NCI-H1092 (cell line): ENCODE measurements around the gene BACH2.
"Not testable (repeated sequence)": the region's sequence is repeated elsewhere in the genome, so short reads cannot be mapped to it uniquely, and the experiment has no call there.

Experiments used
- DNase-seq: peaks from one replicate; lab custom pipeline; 2025; lab: John Stamatoyannopoulos, UW

The BACH2 gene

GRCh38 chr6:89987830-89988229, 308.8 kb downstream of the BACH2 start:
- DNase-seq: no peak

GRCh38 chr6:89987140-89987539, 309.5 kb downstream of the BACH2 start:
- DNase-seq: no peak

DNA sequence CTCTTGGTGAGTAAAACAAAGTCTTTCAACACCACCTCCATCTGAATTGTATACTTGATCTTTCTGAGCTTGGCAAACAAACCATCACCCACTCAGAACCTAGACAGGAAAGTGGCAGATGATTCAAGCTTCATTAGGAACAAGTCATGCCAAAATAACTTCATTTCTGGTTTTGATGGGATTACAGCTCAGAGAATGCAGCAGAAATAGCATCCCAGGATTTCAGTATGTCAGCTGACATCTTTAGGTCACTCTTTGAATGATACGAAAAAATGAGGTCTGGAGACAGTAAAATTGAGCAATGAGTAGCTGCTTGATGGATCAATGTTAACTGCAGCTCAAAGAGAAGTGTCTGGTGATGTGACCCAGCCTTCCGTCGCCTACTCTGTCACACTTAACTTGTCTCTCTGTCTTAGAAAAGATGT, 310.0 kb downstream of the BACH2 start:
- DNase-seq: no peak

DNA sequence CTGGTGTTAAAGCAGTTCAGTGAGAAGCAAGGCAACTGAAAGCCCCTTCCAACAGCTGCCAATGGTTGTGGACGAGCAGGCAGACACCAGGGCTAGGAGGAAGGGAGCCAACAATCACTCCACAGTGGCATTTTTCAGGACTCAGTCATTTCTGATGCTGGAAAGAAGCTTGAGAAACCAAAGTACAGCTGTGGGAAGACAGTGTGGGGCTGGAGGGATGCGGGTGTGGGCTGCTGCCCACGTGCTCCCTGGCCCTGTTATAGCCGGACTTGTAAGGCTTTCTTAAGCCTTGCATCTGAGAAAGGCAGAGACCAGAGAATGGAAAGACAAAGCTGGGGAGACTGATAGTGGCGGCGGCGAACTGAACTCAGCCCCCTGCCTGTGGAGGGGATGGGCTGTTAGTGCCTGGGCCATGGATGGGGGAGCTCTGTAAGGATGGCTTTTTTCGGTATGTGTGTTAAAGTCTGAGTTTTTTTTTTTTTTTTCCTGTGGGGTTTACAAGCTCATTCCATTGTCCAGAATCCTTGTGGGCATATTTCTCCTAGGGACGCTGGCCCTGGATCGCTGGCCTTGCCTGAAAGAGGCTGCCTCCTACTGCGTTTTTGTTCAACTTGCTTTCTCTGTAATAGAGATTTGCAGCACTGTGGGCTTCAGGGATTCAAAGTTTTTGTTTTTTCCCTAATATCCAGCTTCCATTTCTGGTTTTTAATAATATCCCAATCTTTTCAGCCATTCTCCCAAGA, 310.7 kb downstream of the BACH2 start:
- DNase-seq: no peak

DNA sequence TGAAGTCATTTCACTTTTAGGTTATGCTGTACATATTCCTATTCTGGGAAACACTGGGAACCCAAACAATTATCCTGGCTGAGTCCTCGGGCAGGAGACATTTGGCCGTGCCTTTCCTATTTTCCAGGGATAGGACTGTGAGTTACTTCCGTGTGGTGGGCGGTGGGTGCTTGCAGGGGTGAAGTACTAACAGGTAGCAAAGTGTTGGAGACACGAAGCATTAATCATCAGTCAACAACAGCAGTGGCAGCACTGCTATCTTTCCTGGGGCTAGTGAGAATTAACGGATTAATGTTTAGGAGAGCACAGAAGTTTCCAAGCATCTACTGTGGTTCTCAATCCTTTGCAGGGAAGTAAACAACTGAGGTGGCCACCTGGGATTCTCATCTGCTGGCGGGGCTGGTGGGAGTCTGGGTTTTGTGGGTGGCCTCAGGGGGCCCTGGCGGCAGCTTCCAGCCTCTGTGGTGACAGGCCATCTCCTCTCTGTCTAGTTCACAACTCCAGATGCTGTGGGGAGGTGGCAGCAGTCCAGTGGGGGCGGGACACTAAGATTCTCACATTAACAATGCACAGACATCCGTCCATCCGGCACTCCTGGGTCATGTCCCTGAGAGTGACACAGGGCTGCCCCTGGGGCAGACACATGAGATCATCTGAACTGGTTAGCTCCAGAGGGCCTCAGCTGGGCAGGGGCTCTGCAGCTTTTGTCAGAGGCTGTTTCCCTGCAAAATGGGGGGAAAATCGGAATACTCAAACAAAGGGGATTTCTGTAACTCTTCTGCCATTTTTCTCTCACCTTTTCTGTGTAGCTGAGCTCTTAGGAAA, 311.5 kb downstream of the BACH2 start:
- no peak for DNase-seq

DNA sequence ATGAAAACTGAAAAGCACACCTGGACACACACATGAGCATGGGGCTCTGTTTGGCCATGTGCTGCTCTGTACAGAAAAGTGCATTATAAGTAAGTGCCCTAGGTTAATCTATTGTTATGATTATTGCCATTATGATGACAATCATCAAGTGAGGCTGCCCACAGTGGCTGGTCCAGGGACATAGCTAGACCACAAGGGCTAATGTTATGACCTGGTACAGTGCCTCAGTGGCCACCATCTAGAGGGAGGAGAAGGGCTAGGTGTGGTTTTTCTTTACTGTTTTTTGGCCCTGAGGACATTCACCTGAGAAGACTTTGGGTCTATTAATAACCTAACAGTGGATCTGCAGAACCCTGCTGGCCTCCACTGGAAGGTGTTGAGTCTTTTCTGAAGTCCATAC, 316.3 kb downstream of the BACH2 start:
- no peak for DNase-seq

DNA sequence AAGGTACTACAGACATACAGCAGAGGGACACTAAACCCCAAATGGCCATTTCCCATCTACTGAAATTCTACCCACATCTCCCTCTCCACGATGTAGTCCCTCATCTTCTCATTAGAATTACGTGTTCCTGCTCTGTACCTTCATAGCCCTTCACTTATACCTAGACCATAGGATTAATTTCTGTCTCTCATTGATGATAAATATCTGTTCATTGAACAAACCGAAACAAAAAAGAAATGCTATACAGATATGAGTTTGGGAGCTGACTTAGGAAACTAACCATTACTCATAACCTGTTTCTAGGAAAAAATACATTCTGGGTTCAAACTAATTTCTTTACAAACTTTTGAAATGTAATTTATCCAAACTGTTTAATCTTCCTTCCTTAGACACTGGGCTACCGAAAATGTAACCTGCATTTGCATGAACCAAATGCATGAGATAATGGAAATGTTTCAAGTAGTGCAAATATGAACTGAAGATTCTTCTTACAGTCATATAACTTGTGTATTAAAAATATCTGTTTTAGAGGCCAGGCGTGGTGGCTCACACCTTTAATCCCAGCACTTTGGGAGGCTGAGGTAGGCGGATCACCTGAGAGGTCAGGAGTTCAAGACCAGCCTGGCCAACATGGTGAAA, 317.0 kb downstream of the BACH2 start:
- no peak for DNase-seq

DNA sequence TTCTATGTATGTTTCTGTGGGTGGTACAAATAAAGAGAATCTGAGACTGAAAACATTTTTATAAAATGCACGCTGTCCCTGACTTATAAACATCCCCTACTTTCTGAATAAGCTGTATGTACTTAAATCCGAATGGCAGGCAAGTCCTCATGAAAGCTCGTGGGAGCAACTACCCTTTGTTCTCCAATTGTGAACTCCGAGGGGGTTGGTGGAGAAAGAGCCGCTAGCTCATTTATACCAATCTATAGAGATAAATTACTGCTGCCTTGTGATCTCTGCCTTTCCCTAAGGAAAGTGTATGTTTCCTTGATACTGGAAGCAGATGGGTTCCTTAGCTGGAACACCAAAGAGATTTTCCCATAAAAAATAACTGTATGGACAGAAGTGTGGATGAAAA, 317.9 kb downstream of the BACH2 start:
- DNase-seq: no peak

- DNase-seq: no peak
These were observed 318.6 kb downstream of the BACH2 start for GRCh38 chr6:89977808-89978748.

- no peak for DNase-seq
These were observed 320.0 kb downstream of the BACH2 start for GRCh38 chr6:89976694-89977020.

- no peak for DNase-seq
These were observed 320.5 kb downstream of the BACH2 start for GRCh38 chr6:89975991-89976693.

DNA sequence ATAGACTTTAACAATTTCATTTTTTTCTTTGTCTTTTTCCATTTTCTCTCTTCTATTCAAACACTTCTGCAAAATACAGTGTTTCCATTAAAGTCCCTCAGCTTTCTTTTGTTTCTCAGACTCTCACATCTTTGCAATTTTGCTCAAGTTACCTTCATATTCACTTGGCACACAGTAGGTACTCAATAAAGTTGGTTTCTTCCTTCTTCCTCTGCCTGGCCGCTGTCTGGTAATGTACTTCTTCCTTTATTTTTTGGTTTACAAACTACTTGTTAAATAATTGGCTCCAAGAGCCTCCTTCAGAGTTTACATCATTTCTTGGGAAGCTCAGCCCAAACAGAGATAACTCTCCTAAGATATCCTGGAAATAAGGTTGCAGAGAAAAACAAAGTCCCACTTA, 321.3 kb downstream of the BACH2 start:
- DNase-seq: no peak

GRCh38 chr6:89974834-89975233, 321.8 kb downstream of the BACH2 start:
- DNase-seq: no peak

DNA sequence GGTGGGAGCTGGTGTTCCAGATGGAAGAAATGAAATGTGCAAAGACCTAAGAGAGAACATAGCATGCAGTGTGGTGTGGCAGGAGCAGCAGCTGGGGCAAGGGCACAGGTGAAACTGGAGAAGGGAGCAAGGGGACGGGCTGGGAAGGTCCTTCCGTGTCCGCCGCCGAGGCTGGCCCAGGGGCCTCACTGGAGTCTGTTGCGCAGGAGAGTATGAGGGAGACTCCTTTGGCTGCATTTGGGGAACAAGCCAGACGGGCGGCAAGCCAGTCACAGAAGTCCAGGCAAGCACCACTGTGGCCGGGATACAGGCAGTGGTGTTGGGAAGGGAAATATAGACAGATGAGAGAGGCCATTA, 324.6 kb downstream of the BACH2 start:
- DNase-seq: no peak

- not testable (repeated sequence) for DNase-seq
These were observed 325.2 kb downstream of the BACH2 start for GRCh38 chr6:89971338-89972024.

DNA sequence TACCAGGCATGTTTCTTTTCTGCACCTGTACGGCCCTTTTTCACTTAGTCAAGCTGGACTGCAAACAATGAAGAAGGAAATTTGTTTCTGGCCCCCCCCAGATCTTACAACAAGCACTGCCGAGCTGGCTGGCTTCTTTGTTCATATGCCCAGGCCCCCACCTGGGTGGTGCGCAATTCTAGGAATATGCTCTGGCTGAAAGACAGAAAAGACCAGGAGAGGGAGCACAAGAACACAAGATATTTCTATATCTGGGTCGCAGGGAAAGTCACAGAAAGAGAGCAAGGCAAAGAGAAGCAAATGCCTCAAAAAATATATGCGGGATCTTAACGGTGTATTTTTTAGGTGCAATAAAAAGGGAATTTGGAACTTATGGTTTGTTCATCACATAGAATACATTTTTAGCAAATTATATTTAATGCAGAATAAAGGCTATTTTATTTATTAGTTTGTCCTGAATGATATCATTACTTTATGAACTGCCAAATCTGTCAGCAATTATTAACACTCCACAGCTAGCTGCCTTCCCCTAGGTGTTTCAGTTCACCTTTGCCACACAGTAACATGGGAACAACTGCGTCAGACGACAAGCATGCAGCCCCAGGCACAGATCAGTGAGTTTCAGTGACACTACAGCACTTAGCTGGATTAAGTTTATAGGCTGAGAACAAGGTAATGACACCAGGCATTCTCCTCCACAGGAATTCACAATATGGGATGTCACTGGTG, 325.9 kb downstream of the BACH2 start:
- DNase-seq: peak; percentile 48

- no peak for DNase-seq
These were observed 326.6 kb downstream of the BACH2 start for GRCh38 chr6:89970072-89970471.

GRCh38 chr6:89966913-89967312, 329.7 kb downstream of the BACH2 start:
- no peak for DNase-seq

GRCh38 chr6:89966228-89966544, 330.5 kb downstream of the BACH2 start:
- DNase-seq: no peak
